NB4 (cell line): ENCODE results near the gene CCNI2.

Experiments used
- CTCF ChIP-seq: IDR thresholded peaks from one replicate; pipeline ENCODE4 v1.5.1; 2012; ENCODE audit warnings: low read depth, low read length
- MAX ChIP-seq: IDR thresholded peaks from 2 replicates; pipeline ENCODE4 v1.6.1; 2011; ENCODE audit warnings: low read depth, low read length
- MYC ChIP-seq: IDR thresholded peaks from 2 replicates; pipeline ENCODE4 v1.6.1; 2011; ENCODE audit warnings: low read depth, low read length
- POLR2A ChIP-seq: IDR thresholded peaks from 2 replicates; pipeline ENCODE4 v1.6.1; 2011; ENCODE audit warnings: mild to moderate bottlenecking; ENCODE audit not compliant: insufficient read length; ENCODE audit errors: extremely low read depth

GRCh38 chr5:132770476-132771159 lies 23.4 kb downstream of the CCNI2 start:
- TF ChIP-seq CTCF (no peak), POLR2A (no peak), MYC (no peak), MAX (no peak)
